ENCODE measurements around the gene MTCH1. TPM values are rescaled to one million over a fixed set of nuclear protein-coding genes. Genes with fewer than 3 reads are reported as not detected.

The MTCH1 gene
- total RNA-seq, 2 experiments from 2014 or later = 231 to 239 TPM

DNA sequence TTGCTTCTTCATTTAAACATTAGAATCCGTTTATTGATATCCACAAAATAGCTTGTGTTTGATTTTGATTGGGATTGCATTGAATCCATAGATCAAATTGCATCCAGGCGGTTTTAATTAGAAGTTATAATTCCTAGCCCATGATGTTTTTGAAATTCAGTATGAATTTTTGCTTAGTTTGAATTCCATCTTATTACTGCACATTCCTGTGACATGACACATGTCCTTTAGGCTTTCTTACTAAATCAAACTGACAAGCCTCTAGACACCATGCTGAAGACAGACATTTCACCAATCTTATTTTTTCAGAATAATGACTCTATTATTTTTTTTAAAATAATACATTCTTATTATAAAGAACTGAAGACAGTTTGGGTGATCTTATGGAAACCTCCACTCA is 52.9 kb downstream of the MTCH1 start:
- TF ChIP-seq, protein P1, sequence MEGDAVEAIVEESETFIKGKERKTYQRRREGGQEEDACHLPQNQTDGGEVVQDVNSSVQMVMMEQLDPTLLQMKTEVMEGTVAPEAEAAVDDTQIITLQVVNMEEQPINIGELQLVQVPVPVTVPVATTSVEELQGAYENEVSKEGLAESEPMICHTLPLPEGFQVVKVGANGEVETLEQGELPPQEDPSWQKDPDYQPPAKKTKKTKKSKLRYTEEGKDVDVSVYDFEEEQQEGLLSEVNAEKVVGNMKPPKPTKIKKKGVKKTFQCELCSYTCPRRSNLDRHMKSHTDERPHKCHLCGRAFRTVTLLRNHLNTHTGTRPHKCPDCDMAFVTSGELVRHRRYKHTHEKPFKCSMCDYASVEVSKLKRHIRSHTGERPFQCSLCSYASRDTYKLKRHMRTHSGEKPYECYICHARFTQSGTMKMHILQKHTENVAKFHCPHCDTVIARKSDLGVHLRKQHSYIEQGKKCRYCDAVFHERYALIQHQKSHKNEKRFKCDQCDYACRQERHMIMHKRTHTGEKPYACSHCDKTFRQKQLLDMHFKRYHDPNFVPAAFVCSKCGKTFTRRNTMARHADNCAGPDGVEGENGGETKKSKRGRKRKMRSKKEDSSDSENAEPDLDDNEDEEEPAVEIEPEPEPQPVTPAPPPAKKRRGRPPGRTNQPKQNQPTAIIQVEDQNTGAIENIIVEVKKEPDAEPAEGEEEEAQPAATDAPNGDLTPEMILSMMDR (IDR thresholded peaks at IDR 0.05) = no peak
- no peaks in the 10 kb centered on the region for H3K36me3 ChIP-seq (ENCODE audit: insufficient read depth, low read length)
- H3K9me3 ChIP-seq (ENCODE audit: control insufficient read depth in 1 of 2, insufficient read depth in 1 of 2, low read length in 2 of 2) = no peaks in the 10 kb centered on the region
- DNase-seq (no peak), ATAC-seq (ENCODE audit: poor library complexity) (no peak)
- no peaks in the 10 kb centered on the region for H3K4me1 ChIP-seq (ENCODE audit: insufficient read depth, low read length)
- H3K4me3 ChIP-seq (ENCODE audit: low read length) = no peak overlapping the region
- intact Hi-C loops (cut with DNase I, micrococcal nuclease) = no loop called here
- CTCF ChIA-PET = interaction anchor here (0.7 kb wide), 1 partner anchor 333 kb away, joined by 3 read pairs; no protein-coding TSS in a partner anchor
- no peaks in the 10 kb centered on the region for H3K9me3 Mint-ChIP-seq
- H3K27ac Mint-ChIP-seq = no peak overlapping the region
- no peaks in the 10 kb centered on the region for H3K36me3 Mint-ChIP-seq (ENCODE audit: low read depth)
- H3K27me3 Mint-ChIP-seq = no peaks in the 10 kb centered on the region
- H3K4me3 Mint-ChIP-seq = no peak overlapping the region
- no peaks in the 10 kb centered on the region for H3K4me1 Mint-ChIP-seq (ENCODE audit: low read depth)
- H3K27me3 ChIP-seq (ENCODE audit: control insufficient read depth in 1 of 2, insufficient read depth in 2 of 2, low read length in 2 of 2) = no peaks in the 10 kb centered on the region
- H3K27ac ChIP-seq (ENCODE audit: low read depth in 1 of 2, low read length in 2 of 2) = no peak overlapping the region
- POLR2A ChIA-PET = no interaction called here

DNA sequence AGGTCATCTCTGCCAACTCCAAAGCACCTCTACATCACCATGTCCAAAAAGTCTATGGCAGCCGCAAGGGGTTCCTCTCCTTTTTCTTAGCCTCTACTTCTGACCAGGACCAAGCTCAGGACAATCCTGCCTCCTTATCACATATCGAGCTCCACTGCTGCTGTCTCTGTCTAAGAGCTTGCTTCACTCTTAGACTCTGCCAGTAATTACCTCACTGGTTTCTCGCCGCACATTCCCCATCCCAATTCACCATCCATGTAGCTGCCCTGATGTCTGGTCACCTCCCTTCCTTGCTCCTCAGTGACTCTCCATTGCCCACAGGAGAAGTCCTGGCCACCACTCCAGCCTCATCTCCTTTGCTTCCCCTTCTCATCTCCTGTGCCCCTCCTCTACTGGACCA is 55.5 kb downstream of the MTCH1 start:
- H3K27ac Mint-ChIP-seq = peak overlapping the region; percentile 27
- Histone ChIP-seq H3K27ac (ENCODE audit: low read depth in 1 of 2, low read length in 2 of 2) (no peak overlapping the region), H3K9me3 (ENCODE audit: control insufficient read depth in 1 of 2, insufficient read depth in 1 of 2, low read length in 2 of 2) (no peaks in the 10 kb centered on the region), H3K27me3 (ENCODE audit: control insufficient read depth in 1 of 2, insufficient read depth in 2 of 2, low read length in 2 of 2) (no peaks in the 10 kb centered on the region), H3K36me3 (ENCODE audit: insufficient read depth, low read length) (peaks cover 4% of the 10 kb centered on the region), H3K4me1 (ENCODE audit: insufficient read depth, low read length) (peaks cover 6% of the 10 kb centered on the region), H3K4me3 (ENCODE audit: low read length) (no peak overlapping the region)
- CTCF ChIA-PET = no interaction called here
- POLR2A ChIA-PET = no interaction called here
- no peaks in the 10 kb centered on the region for H3K9me3 Mint-ChIP-seq
- no peaks in the 10 kb centered on the region for H3K4me1 Mint-ChIP-seq (ENCODE audit: low read depth)
- DNase-seq = no peak
- no peaks in the 10 kb centered on the region for H3K27me3 Mint-ChIP-seq
- no peak for ATAC-seq (ENCODE audit: poor library complexity)
- H3K36me3 Mint-ChIP-seq (ENCODE audit: low read depth) = peaks cover 9% of the 10 kb centered on the region
- TF ChIP-seq, protein P1 (IDR thresholded peaks at IDR 0.05) = no peak
- no peak overlapping the region for H3K4me3 Mint-ChIP-seq
- intact Hi-C loops (cut with DNase I, micrococcal nuclease) = no loop called here

DNA sequence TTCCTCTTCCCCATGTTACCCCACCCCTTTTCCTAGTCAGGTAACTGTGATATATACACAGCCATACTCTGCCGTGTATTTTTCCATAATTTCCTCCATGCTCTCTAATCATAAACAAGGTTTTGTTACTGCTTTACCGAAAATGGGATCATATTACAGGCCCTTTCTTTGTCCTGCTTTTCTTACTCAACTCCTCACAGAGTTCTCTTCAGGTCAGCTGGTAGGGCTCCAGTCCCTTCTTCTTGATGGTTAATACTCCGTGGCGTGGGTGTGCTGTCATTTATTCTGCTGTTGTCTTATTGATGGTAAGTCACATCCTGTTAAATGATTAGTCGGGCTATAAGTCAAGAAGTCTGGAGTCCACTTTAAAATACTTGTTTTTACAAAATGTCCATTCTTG is 56.4 kb downstream of the MTCH1 start:
- ChIA-PET POLR2A (no interaction called here), CTCF (no interaction called here)
- H3K4me1 ChIP-seq (ENCODE audit: insufficient read depth, low read length) = peaks cover 7% of the 10 kb centered on the region
- no peak for ATAC-seq (ENCODE audit: poor library complexity)
- Mint-ChIP-seq H3K4me3 (no peak overlapping the region), H3K4me1 (ENCODE audit: low read depth) (no peaks in the 10 kb centered on the region), H3K36me3 (ENCODE audit: low read depth) (peaks cover 18% of the 10 kb centered on the region), H3K9me3 (no peaks in the 10 kb centered on the region), H3K27me3 (no peaks in the 10 kb centered on the region), H3K27ac (no peak overlapping the region)
- no peak overlapping the region for H3K27ac ChIP-seq (ENCODE audit: low read depth in 1 of 2, low read length in 2 of 2)
- no peak overlapping the region for H3K4me3 ChIP-seq (ENCODE audit: low read length)
- no peaks in the 10 kb centered on the region for H3K27me3 ChIP-seq (ENCODE audit: control insufficient read depth in 1 of 2, insufficient read depth in 2 of 2, low read length in 2 of 2)
- TF ChIP-seq, protein P1 (IDR thresholded peaks at IDR 0.05) = no peak
- peaks cover 13% of the 10 kb centered on the region for H3K36me3 ChIP-seq (ENCODE audit: insufficient read depth, low read length)
- intact Hi-C loops (cut with DNase I, micrococcal nuclease) = no loop called here
- DNase-seq = no peak
- H3K9me3 ChIP-seq (ENCODE audit: control insufficient read depth in 1 of 2, insufficient read depth in 1 of 2, low read length in 2 of 2) = no peaks in the 10 kb centered on the region

Measured in CD4-positive, alpha-beta T cell (primary cell).